Vagina (tissue), 2 donors: Measurements from ENCODE around the gene COL9A3. TPM values are rescaled to one million over a fixed set of nuclear protein-coding genes. Genes with fewer than 3 reads are reported as not detected.

Experiments
- DNase-seq, 2 donors: peaks; one replicate each; pipeline ENCODE4 v3.0.0-alpha.2; 2017; ENCODE audit errors: extremely low spot score in 2 of 2
- H3K27ac ChIP-seq: fragments of 200-600 bp; sonication (generic); one replicate; pipeline ENCODE4 v1.5.1; 2019
- H3K27me3 ChIP-seq: fragments of 200-600 bp; sonication (generic); one replicate; pipeline ENCODE4 v1.5.1; 2019
- H3K36me3 ChIP-seq, 2 donors: fragments of 200-600 bp; sonication (generic); one replicate each; pipeline ENCODE4 v1.5.1; 2017 to 2019
- H3K4me1 ChIP-seq: fragments of 200-600 bp; sonication (generic); one replicate; pipeline ENCODE4 v1.5.1; 2019
- H3K4me3 ChIP-seq, 2 donors: fragments of 200-600 bp; sonication (generic); 1 replicate in 1 of 2; 2 replicates in 1 of 2; pipeline ENCODE4 v1.5.1; 2016 to 2019
- H3K9me3 ChIP-seq: fragments of 200-600 bp; sonication (generic); one replicate; pipeline ENCODE4 v1.5.1; 2019
- POLR2A ChIP-seq, 2 donors: fragments of 450-650 bp; IDR thresholded peaks; one replicate each; pipeline ENCODE4 v1.6.1; 2017; ENCODE audit warnings: antibody characterized with exemption in 2 of 2, mild to moderate bottlenecking in 2 of 2, moderate library complexity in 2 of 2
- POLR2AphosphoS5 ChIP-seq, 2 donors: sonication (generic); formaldehyde crosslinking; IDR thresholded peaks; one replicate each; pipeline ENCODE4 v1.9.0; 2017; ENCODE audit warnings: antibody characterized with exemption in 2 of 2, mild to moderate bottlenecking in 2 of 2, low read depth in 1 of 2; ENCODE audit not compliant: insufficient read depth in 1 of 2
- intact Hi-C: fragments of 100-400 bp; cut with DNase I; formaldehyde crosslinking; loops from one replicate; pipeline ENCODE4 v1.15.1; 2023
- total RNA-seq: library from RNA; depleted of rRNA; stranded (reverse); fragments of >200 nt; gene quantifications from one replicate; pipeline ENCODE4 v1.2.3, GENCODE V29; 2016
- TF ChIP-seq, protein P1 (sequence below), 3 experiments: fragments of 450-650 bp in 2 of 3; fragments of 200-600 bp in 1 of 3; sonication (generic) in 1 of 3; IDR thresholded peaks; one replicate each; pipeline ENCODE4 v1.5.1; 2017 to 2019; ENCODE audit warnings: antibody characterized with exemption in 3 of 3, mild to moderate bottlenecking in 2 of 3, moderate library complexity in 2 of 3

The COL9A3 gene
- total RNA-seq, 1 donor from 2014 or later: 1.2 TPM

DNA sequence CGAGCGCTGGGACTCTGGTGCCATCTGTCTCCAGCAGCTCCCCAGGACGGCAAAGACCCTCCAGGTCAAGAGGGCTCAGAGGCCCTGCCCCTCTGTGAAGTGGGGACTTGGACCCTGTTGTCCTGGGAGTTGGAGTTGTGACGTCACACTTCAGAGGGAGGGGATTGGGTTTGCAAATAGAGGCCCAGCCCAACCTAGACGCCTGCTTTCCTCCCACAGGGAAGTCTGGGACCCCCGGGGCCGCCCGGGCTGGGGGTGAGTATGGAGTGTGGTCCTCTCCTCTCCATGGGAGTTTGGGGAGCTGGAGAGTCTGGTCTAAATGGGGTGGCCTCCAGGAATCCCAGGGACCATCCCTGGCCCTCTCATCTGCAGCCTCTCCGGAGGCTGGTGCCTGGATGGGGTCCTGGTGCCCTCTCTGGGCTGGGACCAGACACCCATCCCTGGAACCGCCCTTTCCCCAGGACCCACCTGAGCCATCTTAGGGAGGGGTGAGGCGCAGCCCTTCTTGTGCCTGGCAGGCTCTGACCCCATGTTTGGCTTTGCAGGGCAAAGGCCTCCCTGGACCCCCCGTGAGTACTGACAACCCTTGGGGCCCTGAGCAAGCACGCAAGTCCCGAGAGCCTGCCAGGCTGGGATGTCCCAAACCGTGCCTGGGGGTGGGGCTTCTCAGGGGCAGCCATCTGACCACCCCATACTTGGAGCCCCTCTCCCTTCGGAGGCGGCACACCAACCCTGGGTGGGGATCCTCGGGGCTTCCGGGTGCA lies 4.3 kb downstream of the COL9A3 start:
- intact Hi-C loops: no loop called here
- H3K4me3 ChIP-seq: no peak overlapping the region
- peaks cover 13% of the 10 kb centered on the region for H3K27me3 ChIP-seq
- H3K27ac ChIP-seq: no peak overlapping the region
- H3K4me1 ChIP-seq: peaks cover 55% of the 10 kb centered on the region
- no peak for DNase-seq
- no peaks in the 10 kb centered on the region for H3K9me3 ChIP-seq
- no peak for TF ChIP-seq POLR2AphosphoS5 (IDR thresholded peaks at IDR 0.05; ENCODE audit: insufficient read depth in 1 of 2, low read depth in 1 of 2)
- no peaks in the 10 kb centered on the region for H3K36me3 ChIP-seq

DNA sequence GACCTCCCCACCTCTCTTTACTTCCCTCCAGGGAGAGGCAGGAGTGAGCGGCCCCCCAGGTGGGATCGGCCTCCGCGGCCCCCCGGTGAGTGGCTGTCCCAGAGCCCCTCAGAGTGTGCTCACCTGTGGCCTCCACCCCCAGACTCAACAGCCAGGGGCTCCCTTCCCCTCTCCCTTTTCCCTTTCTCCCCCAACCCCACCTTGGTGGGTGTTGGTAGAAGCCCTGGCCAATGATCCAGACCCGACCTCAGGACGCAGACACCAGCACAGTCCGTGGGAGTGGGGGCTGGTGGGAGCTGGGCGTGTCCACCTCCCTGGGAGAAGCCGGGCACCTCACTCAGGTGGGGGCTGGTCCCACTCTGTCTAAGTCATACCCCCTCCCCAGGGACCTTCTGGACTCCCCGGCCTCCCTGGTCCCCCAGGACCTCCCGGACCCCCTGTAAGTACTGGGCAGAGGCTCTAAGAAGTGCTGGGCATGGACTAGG lies 4.9 kb downstream of the COL9A3 start:
- intact Hi-C loops: no loop called here
- no peak for TF ChIP-seq POLR2A (IDR thresholded peaks at IDR 0.05)
- no peak for TF ChIP-seq POLR2AphosphoS5 (IDR thresholded peaks at IDR 0.05; ENCODE audit: insufficient read depth in 1 of 2, low read depth in 1 of 2)
- TF ChIP-seq, protein P1, sequence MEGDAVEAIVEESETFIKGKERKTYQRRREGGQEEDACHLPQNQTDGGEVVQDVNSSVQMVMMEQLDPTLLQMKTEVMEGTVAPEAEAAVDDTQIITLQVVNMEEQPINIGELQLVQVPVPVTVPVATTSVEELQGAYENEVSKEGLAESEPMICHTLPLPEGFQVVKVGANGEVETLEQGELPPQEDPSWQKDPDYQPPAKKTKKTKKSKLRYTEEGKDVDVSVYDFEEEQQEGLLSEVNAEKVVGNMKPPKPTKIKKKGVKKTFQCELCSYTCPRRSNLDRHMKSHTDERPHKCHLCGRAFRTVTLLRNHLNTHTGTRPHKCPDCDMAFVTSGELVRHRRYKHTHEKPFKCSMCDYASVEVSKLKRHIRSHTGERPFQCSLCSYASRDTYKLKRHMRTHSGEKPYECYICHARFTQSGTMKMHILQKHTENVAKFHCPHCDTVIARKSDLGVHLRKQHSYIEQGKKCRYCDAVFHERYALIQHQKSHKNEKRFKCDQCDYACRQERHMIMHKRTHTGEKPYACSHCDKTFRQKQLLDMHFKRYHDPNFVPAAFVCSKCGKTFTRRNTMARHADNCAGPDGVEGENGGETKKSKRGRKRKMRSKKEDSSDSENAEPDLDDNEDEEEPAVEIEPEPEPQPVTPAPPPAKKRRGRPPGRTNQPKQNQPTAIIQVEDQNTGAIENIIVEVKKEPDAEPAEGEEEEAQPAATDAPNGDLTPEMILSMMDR (IDR thresholded peaks at IDR 0.05): no peak
- no peak overlapping the region for H3K4me3 ChIP-seq
- peaks cover 49% of the 10 kb centered on the region for H3K4me1 ChIP-seq
- no peak for DNase-seq
- H3K9me3 ChIP-seq: no peaks in the 10 kb centered on the region
- no peak overlapping the region for H3K27ac ChIP-seq
- H3K27me3 ChIP-seq: peaks cover 12% of the 10 kb centered on the region
- H3K36me3 ChIP-seq: no peaks in the 10 kb centered on the region

DNA sequence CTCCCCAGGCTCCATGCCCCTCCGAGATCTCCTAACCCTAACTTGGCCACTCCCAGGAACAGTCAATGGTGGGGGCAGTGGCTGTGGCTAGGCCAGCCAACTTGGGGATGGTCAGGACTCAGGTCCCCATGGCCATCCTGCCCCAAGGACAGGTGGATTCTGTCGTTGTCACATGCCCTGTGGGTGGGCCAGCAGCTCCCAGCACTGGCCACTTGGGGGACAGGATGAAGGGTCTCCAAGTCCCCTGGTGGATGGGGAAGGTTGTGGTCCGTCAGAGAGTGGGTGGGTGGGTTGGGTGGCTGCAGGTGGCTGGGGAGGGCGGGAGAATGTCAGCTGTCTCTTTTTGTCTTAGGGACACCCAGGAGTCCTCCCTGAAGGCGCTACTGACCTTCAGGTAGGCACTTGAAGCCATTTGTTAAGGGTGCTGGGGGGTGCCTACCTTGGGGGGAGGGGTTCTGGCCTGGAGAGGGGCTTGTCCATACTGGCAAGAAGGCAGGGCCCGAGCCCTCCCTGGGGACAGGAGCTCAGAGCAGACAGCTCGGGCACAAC lies 5.5 kb downstream of the COL9A3 start:
- Histone ChIP-seq H3K27me3 (peaks cover 6% of the 10 kb centered on the region), H3K27ac (no peak overlapping the region), H3K4me3 (no peak overlapping the region), H3K4me1 (peaks cover 47% of the 10 kb centered on the region), H3K9me3 (no peaks in the 10 kb centered on the region), H3K36me3 (no peaks in the 10 kb centered on the region)
- no peak for DNase-seq
- intact Hi-C loops: no loop called here
- TF ChIP-seq POLR2AphosphoS5 (IDR thresholded peaks at IDR 0.05; ENCODE audit: insufficient read depth in 1 of 2, low read depth in 1 of 2) (no peak), POLR2A (IDR thresholded peaks at IDR 0.05) (no peak)
- TF ChIP-seq, protein P1 (IDR thresholded peaks at IDR 0.05): no peak

DNA sequence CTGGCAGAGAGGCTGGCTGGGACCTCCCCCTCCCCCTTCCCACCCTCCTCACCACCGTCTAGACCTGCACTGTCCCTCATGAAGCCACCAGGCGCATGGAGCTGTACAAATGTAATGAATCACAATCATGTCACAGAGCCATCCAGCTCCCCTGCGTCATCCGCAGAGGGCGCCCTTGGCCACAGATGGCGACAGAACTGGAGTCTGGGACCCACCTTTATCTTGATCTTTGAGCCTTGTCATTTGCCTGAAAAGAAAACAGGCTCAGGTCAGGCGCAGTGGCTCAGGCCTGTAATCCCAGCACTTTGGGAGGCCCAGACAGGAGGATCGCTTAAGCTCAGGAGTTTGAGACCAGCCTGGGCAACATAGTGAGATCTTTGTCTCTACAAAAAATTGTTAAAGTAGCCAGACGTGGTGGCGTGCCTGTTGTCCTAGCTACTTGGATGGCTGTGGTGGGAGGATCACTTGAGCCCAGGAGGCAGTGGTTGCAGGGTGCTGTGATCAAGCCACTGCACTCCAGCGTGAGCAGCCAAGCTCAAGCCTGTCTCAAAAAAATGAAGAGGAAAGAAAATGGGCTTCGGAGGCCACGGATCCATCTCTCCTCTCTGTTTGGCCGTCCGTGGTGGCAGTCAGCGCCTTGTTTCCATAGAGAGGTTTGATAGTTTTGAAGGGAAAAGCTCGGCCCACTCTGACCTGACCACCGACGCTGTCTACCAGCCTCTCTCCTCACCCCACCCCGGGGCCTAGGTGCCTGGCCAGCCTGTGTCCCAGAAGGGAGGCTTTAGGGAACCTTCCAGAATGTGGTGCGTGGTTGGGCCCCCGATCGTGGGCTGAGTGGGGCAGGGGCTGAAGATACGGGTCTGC lies 6.2 kb downstream of the COL9A3 start:
- no peaks in the 10 kb centered on the region for H3K36me3 ChIP-seq
- intact Hi-C loops: no loop called here
- no peak overlapping the region for H3K27ac ChIP-seq

More for the DNA sequence above, 6.2 kb downstream of the COL9A3 start:
- Histone ChIP-seq H3K4me1 (peaks cover 39% of the 10 kb centered on the region), H3K27me3 (no peaks in the 10 kb centered on the region), H3K4me3 (no peak overlapping the region), H3K9me3 (no peaks in the 10 kb centered on the region)
- TF ChIP-seq, protein P1 (IDR thresholded peaks at IDR 0.05): no peak
- TF ChIP-seq POLR2AphosphoS5 (IDR thresholded peaks at IDR 0.05; ENCODE audit: insufficient read depth in 1 of 2, low read depth in 1 of 2) (no peak), POLR2A (IDR thresholded peaks at IDR 0.05) (no peak)
- DNase-seq: no peak
